CD14-positive monocyte (primary cell): ENCODE measurements around the gene SIGLEC7. TPM values are rescaled to one million over a fixed set of nuclear protein-coding genes. Genes with fewer than 3 reads are reported as not detected.
"Not testable (repeated sequence)": the region's sequence is repeated elsewhere in the genome, so short reads cannot be mapped to it uniquely, and the experiment has no call there.

Source experiments
- DNase-seq, 3 donors: peaks; one replicate each; pipeline ENCODE4 v3.0.0-alpha.2; 2011 to 2022
- H2AFZ ChIP-seq: 2 replicates; pipeline ENCODE4 v1.6.0; 2012; ENCODE audit warnings: mild to moderate bottlenecking, low read depth, low read length, inconsistent platforms; ENCODE audit not compliant: insufficient read depth, poor library complexity, severe bottlenecking
- H3K27ac ChIP-seq, 2 donors: 1 replicate in 1 of 2; 2 replicates in 1 of 2; pipeline ENCODE4 v1.5.1; 2012 to 2013; ENCODE audit warnings: low read length in 2 of 2, control low read depth in 1 of 2, inconsistent platforms in 1 of 2, low read depth in 1 of 2, mild to moderate bottlenecking in 1 of 2
- H3K27me3 ChIP-seq, 2 donors: one replicate each; pipeline versions ENCODE4 v1.6.0 to v1.6.1; 2011 to 2013; ENCODE audit warnings: low read length in 2 of 2; ENCODE audit not compliant: control insufficient read depth in 2 of 2, insufficient read depth in 2 of 2
- H3K36me3 ChIP-seq, 2 donors: replicated peaks in 1 of 2; 1 replicate in 1 of 2; 2 replicates in 1 of 2; pipeline versions ENCODE4 v1.5.1 to v1.6.1; 2012 to 2013; ENCODE audit warnings: low read length in 2 of 2, control low read depth in 1 of 2, inconsistent platforms in 1 of 2, mild to moderate bottlenecking in 1 of 2; ENCODE audit not compliant: insufficient read depth in 2 of 2, control insufficient read depth in 1 of 2
- H3K4me1 ChIP-seq, 2 donors: 1 replicate in 1 of 2; 2 replicates in 1 of 2; pipeline versions ENCODE4 v1.5.1 to v1.6.1; 2012 to 2013; ENCODE audit warnings: low read length in 2 of 2, control low read depth in 1 of 2, inconsistent platforms in 1 of 2, mild to moderate bottlenecking in 1 of 2, moderate library complexity in 1 of 2; ENCODE audit not compliant: insufficient read depth in 2 of 2, control insufficient read depth in 1 of 2
- H3K4me2 ChIP-seq: replicated peaks from 2 replicates; pipeline ENCODE3; 2012; ENCODE audit warnings: low read length, moderate library complexity, mild to moderate bottlenecking; ENCODE audit not compliant: poor library complexity, severe bottlenecking; ENCODE audit errors: extremely low read depth
- H3K4me3 ChIP-seq, 3 experiments: fragments of 200-600 bp in 1 of 3; sonication (generic) in 1 of 3; replicated peaks in 1 of 3; 1 replicate in 2 of 3; 2 replicates in 1 of 3; pipeline ENCODE4 v1.5.1; 2011 to 2013; ENCODE audit warnings: low read length in 3 of 3, mild to moderate bottlenecking in 3 of 3, control low read depth in 2 of 3, low read depth in 2 of 3, inconsistent platforms in 1 of 3, moderate library complexity in 1 of 3
- H3K79me2 ChIP-seq: 2 replicates; pipeline ENCODE4 v1.6.0; 2012; ENCODE audit warnings: mild to moderate bottlenecking, control low read depth, inconsistent platforms, low read length, moderate library complexity; ENCODE audit not compliant: insufficient read depth
- H3K9ac ChIP-seq: 2 replicates; pipeline ENCODE4 v1.6.0; 2017; ENCODE audit warnings: low read length, mild to moderate bottlenecking; ENCODE audit not compliant: insufficient read depth, poor library complexity, severe bottlenecking
- H3K9me3 ChIP-seq, 2 donors: replicated peaks in 1 of 2; 1 replicate in 1 of 2; 2 replicates in 1 of 2; pipeline versions ENCODE4 v1.5.1 to v1.6.1; 2012 to 2013; ENCODE audit warnings: low read length in 2 of 2, control low read depth in 1 of 2; ENCODE audit not compliant: control insufficient read depth in 1 of 2, insufficient read depth in 1 of 2
- H4K20me1 ChIP-seq: 2 replicates; pipeline ENCODE4 v1.6.0; 2012; ENCODE audit warnings: mild to moderate bottlenecking, low read length, control low read depth, moderate library complexity; ENCODE audit not compliant: insufficient read depth
- H3K27ac Mint-ChIP-seq, 7 donors: one replicate each; pipeline ENCODE4 v1.8.0; 2020; ENCODE audit warnings: mild to moderate bottlenecking in 7 of 7, mixed read lengths in 7 of 7, moderate library complexity in 6 of 7, inconsistent platforms in 2 of 7
- H3K27me3 Mint-ChIP-seq, 3 donors: one replicate each; pipeline ENCODE4 v1.8.0; 2021 to 2022; ENCODE audit warnings: low read depth in 3 of 3, mild to moderate bottlenecking in 3 of 3, mixed read lengths in 3 of 3, moderate library complexity in 3 of 3, inconsistent platforms in 1 of 3
- H3K36me3 Mint-ChIP-seq, 2 donors: one replicate each; pipeline ENCODE4 v1.8.0; 2020; ENCODE audit warnings: mixed read lengths in 2 of 2, inconsistent platforms in 1 of 2, mild to moderate bottlenecking in 1 of 2
- H3K4me1 Mint-ChIP-seq: one replicate; pipeline ENCODE4 v1.8.0; 2020; ENCODE audit warnings: mild to moderate bottlenecking, mixed read lengths
- H3K4me3 Mint-ChIP-seq, 2 donors: one replicate each; pipeline ENCODE4 v1.8.0; 2020; ENCODE audit warnings: mild to moderate bottlenecking in 2 of 2, mixed read lengths in 2 of 2, moderate library complexity in 1 of 2
- H3K9me3 Mint-ChIP-seq, 7 donors: one replicate each; pipeline ENCODE4 v1.8.0; 2020 to 2022; ENCODE audit warnings: mixed read lengths in 7 of 7, mild to moderate bottlenecking in 6 of 7, moderate library complexity in 6 of 7, inconsistent platforms in 2 of 7
- WGBS: methylation state at CpG from one replicate; pipeline ENCODE4 v1.1.5; 2013; ENCODE audit warnings: missing lambda C conversion rate; ENCODE audit not compliant: insufficient coverage; 5-methylcytosine and 5-hydroxymethylcytosine counted together
- intact Hi-C, 2 donors: fragments of 100-400 bp; cut with micrococcal nuclease; formaldehyde crosslinking; loops; one replicate each; pipeline versions ENCODE4 v1.15.0 to v1.15.1; 2023
- polyA plus RNA-seq, 3 donors: library from polyadenylated mRNA; depleted of rRNA in 1 of 3; unstranded in 2 of 3; stranded (reverse) in 1 of 3; fragments of 300-500 nt in 2 of 3; fragments of >200 nt in 1 of 3; fragmentation: Illumina TruSeq in 2 of 3; gene quantifications; 1 replicate in 2 of 3; 2 replicates in 1 of 3; pipeline ENCODE4 v1.2.3, GENCODE V29; 2012 to 2021
- TF ChIP-seq, protein P1 (sequence below): fragments of 200-600 bp; IDR thresholded peaks from one replicate; pipeline ENCODE4 v1.8.0; 2022; ENCODE audit warnings: antibody characterized with exemption, mild to moderate bottlenecking

Gene SIGLEC7
- polyA plus RNA-seq, 3 donors, result 71.8 to 93.3 (median 82.0) TPM

DNA sequence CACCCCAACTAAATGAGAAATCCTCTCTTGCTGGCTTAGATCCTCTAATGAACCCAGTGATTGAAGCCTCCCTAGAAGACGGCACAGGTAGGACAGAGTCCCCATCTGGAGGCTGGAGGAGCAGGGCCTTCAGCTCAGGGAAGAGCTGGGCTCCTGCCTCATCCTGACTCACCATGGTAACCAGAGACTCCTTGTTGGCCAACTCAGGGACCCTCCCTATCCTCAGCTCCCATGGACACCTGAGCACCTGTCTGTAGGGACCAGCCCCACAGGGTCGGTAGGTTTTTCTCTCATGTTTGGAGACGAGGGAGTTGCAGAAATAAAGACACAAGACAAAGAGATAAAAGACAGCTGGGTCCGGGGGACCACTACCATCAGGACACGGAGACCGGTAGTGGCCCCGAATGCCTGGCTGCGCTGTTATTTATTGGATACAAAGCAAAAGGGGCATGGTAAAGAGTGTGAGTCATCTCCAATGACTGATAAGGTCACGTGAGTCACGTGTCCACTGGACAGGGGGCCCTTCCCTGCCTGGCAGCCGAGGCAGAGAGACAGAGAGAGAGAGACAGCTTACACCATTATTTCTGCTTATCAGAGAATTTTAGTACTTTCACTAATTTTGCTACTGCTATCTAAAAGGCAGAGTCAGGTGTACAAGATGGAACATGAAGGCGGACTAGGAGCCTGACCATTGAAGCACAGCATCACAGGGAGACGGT, 26.6 kb downstream of the SIGLEC7 start:
- Mint-ChIP-seq H3K4me3 (no peak overlapping the region), H3K27me3 (peaks cover 0 to 8% (median 3%) of the 10 kb centered on the region in 3 donors), H3K36me3 (no peaks in the 10 kb centered on the region), H3K4me1 (peaks cover 23% of the 10 kb centered on the region), H3K9me3 (peaks cover 0 to 2% (median 0%) of the 10 kb centered on the region in 7 donors), H3K27ac (peak overlapping the region in 4 of 7 donors; percentile 21 to 58 (median 43))
- TF ChIP-seq, protein P1, sequence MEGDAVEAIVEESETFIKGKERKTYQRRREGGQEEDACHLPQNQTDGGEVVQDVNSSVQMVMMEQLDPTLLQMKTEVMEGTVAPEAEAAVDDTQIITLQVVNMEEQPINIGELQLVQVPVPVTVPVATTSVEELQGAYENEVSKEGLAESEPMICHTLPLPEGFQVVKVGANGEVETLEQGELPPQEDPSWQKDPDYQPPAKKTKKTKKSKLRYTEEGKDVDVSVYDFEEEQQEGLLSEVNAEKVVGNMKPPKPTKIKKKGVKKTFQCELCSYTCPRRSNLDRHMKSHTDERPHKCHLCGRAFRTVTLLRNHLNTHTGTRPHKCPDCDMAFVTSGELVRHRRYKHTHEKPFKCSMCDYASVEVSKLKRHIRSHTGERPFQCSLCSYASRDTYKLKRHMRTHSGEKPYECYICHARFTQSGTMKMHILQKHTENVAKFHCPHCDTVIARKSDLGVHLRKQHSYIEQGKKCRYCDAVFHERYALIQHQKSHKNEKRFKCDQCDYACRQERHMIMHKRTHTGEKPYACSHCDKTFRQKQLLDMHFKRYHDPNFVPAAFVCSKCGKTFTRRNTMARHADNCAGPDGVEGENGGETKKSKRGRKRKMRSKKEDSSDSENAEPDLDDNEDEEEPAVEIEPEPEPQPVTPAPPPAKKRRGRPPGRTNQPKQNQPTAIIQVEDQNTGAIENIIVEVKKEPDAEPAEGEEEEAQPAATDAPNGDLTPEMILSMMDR, result no peak
- Histone ChIP-seq H4K20me1 (no peaks in the 10 kb centered on the region), H2AFZ (no peak overlapping the region), H3K9me3 (no peaks in the 10 kb centered on the region), H3K9ac (no peak overlapping the region), H3K79me2 (no peaks in the 10 kb centered on the region), H3K27ac (no peak overlapping the region), H3K4me1 (peaks cover 18 to 22% of the 10 kb centered on the region in 2 donors), H3K4me3 (no peak overlapping the region), H3K27me3 (no peaks in the 10 kb centered on the region), H3K4me2 (no peak overlapping the region), H3K36me3 (no peaks in the 10 kb centered on the region)
- 99% methylated on average over 8 of the region's 13 CpGs for WGBS
- intact Hi-C loops, result loop anchor here in 1 of 2 donors (5.0 to 10.0 kb wide), 2 partner anchors 146 to 244 kb away; no protein-coding TSS in a partner anchor
- DNase-seq, result no peak

DNA sequence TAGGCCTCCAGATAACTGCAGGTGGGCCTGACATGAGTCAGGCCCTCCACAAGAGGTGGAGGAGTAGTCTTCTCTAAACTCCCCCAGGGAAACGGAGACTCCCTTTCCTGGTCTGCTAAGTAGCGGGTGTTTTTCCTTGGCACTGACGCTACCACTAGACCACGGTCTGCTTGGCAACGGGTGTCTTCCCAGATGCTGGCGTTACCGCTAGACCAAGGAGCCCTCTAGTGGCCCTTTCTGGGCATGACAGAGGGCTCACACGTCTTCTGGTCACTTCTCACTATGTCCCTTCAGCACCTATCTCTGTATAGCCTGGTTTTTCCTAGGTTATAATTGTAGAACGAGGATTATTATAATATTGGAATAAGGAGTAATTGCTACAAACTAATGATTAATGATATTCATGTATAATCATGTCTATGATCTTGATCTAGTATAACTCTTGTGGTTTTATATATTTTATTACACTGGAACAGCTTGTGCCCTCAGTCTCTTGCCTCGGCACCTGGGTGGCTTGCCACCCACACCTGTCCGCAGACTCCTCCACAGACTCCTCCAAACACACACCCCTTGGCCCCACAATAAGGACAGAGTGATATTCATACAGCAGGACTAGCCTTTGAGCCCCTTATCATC, 27.3 kb downstream of the SIGLEC7 start:
- intact Hi-C loops, result loop anchor here in 1 of 2 donors (5.0 to 10.0 kb wide), 2 partner anchors 147 to 245 kb away; no protein-coding TSS in a partner anchor
- peaks cover 18 to 22% of the 10 kb centered on the region in 2 donors for H3K4me1 ChIP-seq
- WGBS, result 20% methylated on average over 6 of the region's 11 CpGs
- not testable (repeated sequence) for H3K27ac ChIP-seq, H3K27me3 ChIP-seq, H3K79me2 ChIP-seq, H3K9ac ChIP-seq, H3K27ac Mint-ChIP-seq, H3K9me3 ChIP-seq, H2AFZ ChIP-seq, H3K4me2 ChIP-seq, H3K9me3 Mint-ChIP-seq, H3K27me3 Mint-ChIP-seq, H3K36me3 ChIP-seq, H3K4me3 Mint-ChIP-seq, H4K20me1 ChIP-seq, H3K4me3 ChIP-seq, H3K36me3 Mint-ChIP-seq
- TF ChIP-seq, protein P1, result peak; percentile 93
- peak; percentile 52 to 74 (median 71) for DNase-seq
- peaks cover 20% of the 10 kb centered on the region for H3K4me1 Mint-ChIP-seq
